T47D (cell line): ENCODE data around the gene TNPO3.
"Not testable (repeated sequence)": the region's sequence is repeated elsewhere in the genome, so short reads cannot be mapped to it uniquely, and the experiment has no call there.

ENCODE experiments used
- DNase-seq, 2 experiments: peaks; one replicate each; pipeline versions ENCODE4 v3.0.0 to v3.0.0-alpha.2; 2011 to 2012; ENCODE audit warnings: low read depth in 1 of 2, low spot score in 1 of 2
- JUND ChIP-seq: IDR thresholded peaks from 2 replicates; pipeline ENCODE4 v1.6.1; 2012; ENCODE audit warnings: low read depth
- in situ Hi-C: cut with HindIII; loops from 2 replicates; pipeline ENCODE4 v1.10.0; 2016; ENCODE audit warnings: low sequenced_read_pairs, low pct_unique_long_range_greater_than_20kb

The TNPO3 gene

DNA sequence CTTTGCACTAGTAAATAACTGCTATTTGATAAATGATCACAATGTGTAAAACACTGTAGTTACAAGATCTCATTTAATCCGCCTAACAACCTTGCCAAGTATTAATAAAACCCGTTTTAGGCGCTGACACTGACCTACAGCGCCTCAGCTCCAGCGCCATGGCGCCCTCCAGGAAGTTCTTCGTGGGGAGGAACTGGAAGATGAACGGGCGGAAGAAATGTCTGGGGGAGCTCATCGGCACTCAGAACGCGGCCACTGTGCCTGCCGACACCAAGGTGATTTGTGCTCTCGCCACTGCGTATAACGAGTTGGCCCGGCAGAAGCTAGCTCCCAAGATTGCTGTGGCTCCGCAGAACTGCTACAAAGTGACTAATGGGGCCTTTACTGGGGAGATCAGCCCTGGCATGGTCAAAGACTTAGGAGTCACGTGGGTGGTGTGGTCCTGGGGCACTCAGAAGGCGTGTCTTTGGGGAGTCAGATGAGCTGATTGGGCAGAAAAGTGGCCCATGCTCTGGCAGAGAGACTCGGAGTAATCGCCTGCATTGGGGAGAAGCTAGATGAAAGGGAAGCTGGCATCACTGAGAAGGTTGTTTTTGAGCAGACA, 1.1 kb upstream of the TNPO3 start:
- in situ Hi-C loops, result no loop called here
- DNase-seq, result no peak
- TF ChIP-seq JUND, result no peak

- TF ChIP-seq JUND, result no peak
- DNase-seq, result no peak
- in situ Hi-C loops, result no loop called here
Measured at GRCh38 chr7:129055294-129055816, 444 bp upstream of the TNPO3 start.

DNA sequence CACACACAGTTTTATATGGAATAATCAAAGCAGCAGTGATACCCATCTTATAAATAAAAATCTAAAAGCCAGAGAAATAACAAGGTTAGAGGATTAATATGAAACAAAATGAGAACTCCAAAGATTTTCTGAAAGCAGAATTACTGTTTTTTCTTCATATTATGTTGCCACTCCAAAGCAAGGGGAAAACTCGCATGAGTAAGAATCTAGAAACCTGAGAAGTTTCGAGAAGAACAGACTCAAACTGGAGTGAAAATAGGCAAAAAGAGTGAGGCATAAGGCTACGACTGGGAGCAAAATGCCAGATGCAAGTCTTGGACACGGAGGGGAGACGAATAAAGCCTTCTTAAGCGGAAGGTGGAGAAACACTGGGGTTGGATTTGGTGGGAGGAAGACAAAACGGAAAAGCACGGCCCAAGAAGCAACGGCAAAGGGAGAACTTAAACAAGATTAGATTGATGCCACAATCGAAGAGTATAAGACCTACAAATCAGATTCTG, 923 bp downstream of the TNPO3 start:
- DNase-seq, result no peak
- in situ Hi-C loops, result no loop called here
- TF ChIP-seq JUND, result no peak

DNA sequence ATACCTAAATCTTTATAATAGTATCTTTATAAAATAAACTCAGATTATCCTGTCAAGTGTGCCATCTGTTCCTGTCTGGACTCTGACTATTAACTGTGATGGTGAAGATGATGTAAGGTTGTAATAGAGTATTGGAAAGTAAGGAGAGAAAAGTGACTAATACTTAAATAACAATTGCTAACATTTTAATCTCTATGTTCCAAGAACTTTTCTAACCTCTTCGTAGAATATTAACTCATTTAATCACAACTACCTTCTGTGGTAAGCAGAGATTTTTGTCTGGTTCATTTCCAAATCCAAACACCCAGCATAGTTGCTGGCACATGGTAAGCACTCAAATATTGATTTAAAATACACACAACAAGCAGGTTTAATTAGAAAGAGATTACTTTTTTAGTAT, 2.5 kb downstream of the TNPO3 start:
- TF ChIP-seq JUND, result no peak
- in situ Hi-C loops, result no loop called here

DNA sequence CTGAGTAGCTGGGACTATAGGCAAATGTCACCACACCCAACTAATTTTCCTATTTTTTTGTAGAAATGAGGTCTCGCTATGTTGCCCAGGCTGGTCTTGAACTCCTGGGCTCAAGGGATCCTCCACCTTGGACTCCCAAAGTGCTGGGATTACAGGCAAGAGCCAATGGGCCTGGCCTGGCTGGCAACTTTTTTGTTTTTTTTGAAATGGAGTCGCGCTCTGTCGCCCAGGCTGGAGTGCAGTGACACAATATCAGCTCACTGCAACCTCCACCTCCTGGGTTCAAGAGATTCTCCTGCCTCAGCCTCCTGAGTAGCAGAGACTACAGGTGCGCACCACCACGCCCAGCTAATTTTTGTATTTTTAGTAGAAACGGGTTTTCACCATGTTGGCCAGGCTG, 3.5 kb downstream of the TNPO3 start:
- in situ Hi-C loops, DNase-seq: not testable (repeated sequence)

More for the DNA sequence above, 2.5 kb downstream of the TNPO3 start:
- no peak for DNase-seq

DNA sequence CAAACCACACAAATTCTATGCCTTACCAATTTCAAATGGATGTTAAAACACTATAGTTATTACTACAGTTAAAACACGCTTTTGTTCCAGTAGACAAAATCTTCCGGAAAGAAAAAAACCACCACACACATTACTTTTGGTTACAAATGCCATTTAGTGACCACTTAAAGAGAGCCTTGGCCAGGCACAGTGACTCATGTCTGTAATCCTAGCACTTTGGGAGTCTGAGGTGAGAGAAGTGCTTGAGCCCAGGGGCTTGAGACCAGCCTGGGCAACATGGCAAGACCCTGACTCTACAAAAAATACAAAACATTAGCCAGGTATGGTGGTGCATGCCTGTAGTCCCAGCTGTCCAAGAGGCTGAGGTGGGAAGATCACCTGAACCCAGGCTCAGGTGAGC, 7.2 kb downstream of the TNPO3 start:
- no peak for DNase-seq
- in situ Hi-C loops, result no loop called here
- no peak for TF ChIP-seq JUND

GRCh38 chr7:129045682-129046081, 9.2 kb downstream of the TNPO3 start:
- DNase-seq, result no peak
- TF ChIP-seq JUND, result no peak
- in situ Hi-C loops, result no loop called here

DNA sequence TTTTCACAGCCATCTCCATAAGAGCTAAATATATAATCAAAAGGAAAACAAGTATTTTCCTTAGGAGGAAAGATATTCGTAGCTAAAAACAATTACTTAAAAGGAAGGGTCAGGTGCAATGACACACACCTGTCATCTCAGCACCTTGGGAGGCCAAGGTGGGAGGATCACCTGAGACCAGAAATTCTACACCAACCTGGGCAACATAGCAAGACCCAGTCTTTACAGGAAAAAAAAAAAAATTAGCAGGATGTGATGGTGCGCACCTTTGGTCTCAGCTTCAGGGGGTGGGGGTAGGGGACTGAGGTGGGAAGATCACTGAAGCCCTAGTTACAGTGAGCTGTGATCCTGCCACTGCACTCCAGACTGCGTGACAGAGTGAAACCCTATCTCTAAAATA, 11.9 kb downstream of the TNPO3 start:
- DNase-seq, result no peak
- TF ChIP-seq JUND, result no peak
- in situ Hi-C loops, result no loop called here

GRCh38 chr7:129041142-129042085, 13.5 kb downstream of the TNPO3 start:
- TF ChIP-seq JUND, result no peak
- no peak for DNase-seq
- in situ Hi-C loops, result no loop called here

DNA sequence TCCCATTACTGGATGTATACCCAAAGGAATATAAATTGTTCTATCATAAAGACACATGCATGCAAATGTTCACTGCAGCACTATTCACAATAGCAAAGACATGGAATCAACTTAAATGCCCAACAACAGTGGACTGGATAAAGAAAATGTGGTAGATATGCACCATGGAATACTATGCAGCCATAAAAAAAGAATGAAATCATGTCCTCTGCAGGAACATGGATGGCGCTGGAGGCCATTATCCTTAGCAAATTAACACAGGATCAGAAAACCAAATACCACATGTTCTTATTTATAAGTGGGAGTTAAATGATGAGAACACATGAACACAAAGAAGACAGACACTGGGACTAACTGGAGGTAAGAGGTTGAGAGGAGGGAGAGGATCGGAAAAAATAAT, 16.4 kb downstream of the TNPO3 start:
- DNase-seq, in situ Hi-C loops: not testable (repeated sequence)

- TF ChIP-seq JUND, result no peak
- in situ Hi-C loops, result no loop called here
- no peak for DNase-seq
Measured at GRCh38 chr7:129037585-129037984, 17.3 kb downstream of the TNPO3 start.

DNA sequence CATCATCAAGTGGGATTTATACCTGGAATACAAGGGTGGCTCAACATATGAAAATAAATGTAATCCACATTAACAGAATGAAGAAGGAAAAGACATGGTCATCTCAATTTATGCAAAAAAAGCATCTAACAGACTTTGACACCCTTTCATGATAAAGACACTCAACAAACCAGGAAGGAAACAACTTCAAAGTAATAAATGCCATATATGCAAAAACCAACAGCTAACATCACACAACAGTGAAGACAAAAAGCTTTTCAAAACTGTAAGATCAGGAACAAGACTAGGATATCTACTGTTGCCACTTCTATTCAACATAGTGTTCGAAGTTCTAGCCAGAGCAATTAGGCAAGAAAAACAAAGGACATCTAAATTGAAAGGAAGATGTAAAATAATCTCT, 22.9 kb downstream of the TNPO3 start:
- TF ChIP-seq JUND, result no peak
- DNase-seq, result no peak
- in situ Hi-C loops, result no loop called here

DNA sequence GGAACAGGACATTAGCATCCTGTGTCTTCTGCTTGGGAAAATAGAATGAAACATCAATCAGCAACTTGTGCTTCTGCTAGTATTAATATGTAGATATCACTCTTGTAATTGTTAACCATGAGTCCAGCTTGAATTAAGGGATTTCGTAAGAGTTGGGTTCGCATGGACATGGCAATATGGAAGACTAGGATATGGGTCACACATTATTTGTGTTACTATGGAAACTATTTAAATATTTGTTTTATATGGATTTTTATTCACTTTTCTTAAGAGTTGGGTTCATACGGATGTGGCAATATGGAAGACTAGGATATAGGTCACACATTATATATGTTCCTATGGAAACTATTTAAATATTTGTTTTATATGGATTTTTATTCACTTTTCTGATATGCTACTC, 24.5 kb downstream of the TNPO3 start:
- no peak for TF ChIP-seq JUND
- in situ Hi-C loops, result no loop called here
- no peak for DNase-seq
